NCI-H82 treated with DMSO at 0.1 percent for 48 hours (cell line): ENCODE results near the gene ZNF534.
A peak's percentile ranks its signal among the peaks of the same experiment; 100 is the strongest.
"Not testable (repeated sequence)": the region's sequence is repeated elsewhere in the genome, so short reads cannot be mapped to it uniquely, and the experiment has no call there.

Experiments used
- DNase-seq: peaks from one replicate; lab custom pipeline; 2025; ENCODE audit not compliant: unreplicated experiment; lab: John Stamatoyannopoulos, UW

Gene ZNF534

DNA sequence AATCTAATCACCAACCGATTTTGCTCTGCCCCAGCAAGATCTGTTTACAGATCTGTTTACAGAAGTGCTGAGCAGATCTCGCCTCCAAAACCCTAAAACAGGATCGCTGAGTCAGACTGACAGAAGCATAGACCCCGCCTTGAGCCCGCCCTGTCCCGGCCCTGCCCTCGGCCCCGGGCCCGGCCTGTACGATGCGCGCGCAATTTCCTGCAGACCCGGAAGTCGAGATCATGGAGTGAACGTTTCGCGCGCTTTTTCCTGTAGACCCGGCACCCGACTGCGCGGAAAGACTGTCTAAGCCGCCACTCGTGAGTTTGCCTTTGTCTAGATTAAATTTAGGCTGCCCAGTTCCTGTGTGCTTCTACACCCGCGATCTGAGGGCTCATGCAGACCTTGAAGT lies at the start of gene ZNF534:
ZNF534 (plus strand) TSS at position 212 of the 400 bp plus-strand sequence. CDS start 2,327 bp downstream, outside the sequence.
- no peak for DNase-seq

GRCh38 chr19:52391135-52391534 lies 37.8 kb upstream of the ZNF534 start:
- DNase-seq: no peak

DNA sequence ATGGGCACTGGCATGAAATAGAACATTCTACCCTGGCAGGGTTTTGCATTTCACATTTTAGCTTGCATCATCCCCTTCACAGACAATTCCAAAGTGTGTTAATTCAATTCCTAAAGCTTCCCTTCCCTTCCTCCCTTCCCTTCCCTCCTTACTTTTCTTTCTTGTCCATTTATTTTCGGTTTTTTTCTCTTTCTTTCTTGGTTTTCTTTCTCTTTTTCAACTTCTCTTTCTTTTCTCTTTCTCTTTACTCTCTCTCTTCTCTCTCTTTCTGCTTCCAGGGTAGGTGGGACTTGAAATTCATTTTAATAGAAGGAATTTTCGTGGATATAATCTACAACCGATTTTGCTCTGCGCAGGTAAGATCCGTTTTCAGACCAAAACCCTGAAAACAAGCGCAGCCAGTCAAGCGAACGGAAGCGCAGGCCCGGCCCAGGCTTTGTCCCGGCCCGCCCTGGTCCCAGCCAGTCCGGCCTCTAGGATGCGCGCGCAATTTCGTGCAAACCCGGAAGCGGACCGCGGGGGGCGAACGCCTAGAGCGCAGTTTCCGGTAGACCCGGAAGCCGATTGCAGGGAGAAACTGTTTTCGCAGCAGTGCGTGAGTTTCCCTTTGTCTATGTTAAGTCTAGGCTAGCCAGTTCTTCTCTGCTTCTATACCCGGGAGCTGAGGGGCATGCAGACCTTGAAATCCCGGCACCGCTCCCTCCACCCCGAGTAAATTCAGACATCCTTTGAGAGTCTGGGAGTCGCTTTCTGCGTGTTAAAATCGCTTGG lies 31.5 kb upstream of the ZNF534 start, which contains the start of gene ZNF528:
ZNF528 (plus strand) TSS at position 540 of the 771 bp plus-strand sequence. CDS start 4,165 bp downstream, outside the sequence.
- DNase-seq: peak; percentile 34

DNA sequence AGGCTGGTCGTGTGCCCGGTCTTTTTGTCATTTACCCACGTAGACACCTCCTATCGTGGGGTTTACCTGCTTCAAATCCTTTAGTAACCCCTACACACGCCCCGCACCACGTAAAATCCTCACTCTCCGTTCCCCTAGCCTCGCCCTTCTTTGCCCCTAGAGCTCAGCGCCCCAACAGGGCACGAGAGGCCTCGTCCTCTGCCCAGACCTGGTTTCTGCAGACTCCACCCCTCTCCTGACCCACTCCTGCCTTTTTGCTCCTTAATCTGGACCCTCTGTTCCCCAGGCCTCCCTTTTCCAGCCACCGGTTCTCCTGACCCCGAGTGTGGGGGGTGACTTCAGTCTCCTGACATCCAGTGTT lies 30.9 kb upstream of the ZNF534 start:
- no peak for DNase-seq

DNA sequence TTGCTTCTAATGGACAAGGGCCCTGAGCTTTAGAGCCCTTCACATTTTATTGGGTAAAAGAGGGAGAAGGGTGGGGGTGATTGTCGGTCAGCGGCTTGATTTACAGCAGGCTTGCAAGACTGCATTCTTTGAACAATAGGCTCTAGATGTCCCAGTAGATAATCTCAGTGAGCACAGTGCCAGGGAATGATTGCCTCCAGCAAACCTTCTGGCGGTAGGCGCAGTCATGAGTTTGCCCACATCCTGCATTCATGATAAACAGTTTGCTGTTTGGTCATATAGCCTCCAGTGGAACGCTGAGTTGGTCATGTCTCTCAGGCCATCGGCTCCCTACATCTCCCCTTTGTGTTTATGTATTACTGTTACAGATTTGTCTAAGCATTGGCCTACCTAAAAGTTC lies 18.7 kb upstream of the ZNF534 start:
- DNase-seq: no peak

GRCh38 chr19:52415711-52416110 lies 13.2 kb upstream of the ZNF534 start:
- no peak for DNase-seq

DNA sequence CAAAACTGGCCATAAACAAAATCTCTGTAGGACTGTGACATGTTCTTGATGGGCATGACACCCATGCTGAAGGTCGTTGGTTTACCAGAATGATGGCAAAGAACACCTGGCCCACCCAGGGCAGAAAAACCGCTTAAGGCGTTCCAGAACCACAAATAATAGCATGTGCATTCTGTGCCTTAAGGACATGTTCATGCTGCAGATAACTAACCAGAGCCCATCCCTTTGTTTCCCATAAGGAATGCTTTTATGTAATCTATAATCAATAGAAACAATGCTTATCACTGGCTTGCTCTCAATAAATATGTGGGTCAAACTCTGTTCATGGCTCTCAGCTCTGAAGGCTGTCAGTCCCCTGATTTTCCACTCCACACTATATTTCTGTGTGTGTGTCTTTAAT lies 13.2 kb downstream of the ZNF534 start:
- DNase-seq: no peak

DNA sequence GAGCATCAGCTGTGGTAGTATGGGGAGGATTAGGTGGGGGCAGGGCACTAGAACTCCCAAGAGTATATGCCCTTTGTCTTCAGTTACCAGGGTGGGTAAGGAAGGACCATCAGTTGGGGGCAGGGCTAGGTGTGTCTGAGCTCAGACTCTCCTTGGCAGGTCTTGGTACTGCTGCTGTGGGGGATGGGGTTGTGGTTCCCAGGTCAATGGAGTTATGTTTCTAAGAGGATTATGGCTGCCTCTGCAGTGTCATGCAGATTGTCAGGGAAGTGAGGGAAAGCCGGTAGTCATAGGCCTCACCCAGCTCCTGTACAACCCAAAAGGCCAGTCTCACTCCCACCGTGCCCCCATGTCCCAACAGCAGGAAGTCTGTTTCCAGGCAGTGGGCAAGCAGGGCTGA lies 15.6 kb downstream of the ZNF534 start:
- no peak for DNase-seq

GRCh38 chr19:52451241-52451640 lies 22.3 kb downstream of the ZNF534 start:
- DNase-seq: no peak

DNA sequence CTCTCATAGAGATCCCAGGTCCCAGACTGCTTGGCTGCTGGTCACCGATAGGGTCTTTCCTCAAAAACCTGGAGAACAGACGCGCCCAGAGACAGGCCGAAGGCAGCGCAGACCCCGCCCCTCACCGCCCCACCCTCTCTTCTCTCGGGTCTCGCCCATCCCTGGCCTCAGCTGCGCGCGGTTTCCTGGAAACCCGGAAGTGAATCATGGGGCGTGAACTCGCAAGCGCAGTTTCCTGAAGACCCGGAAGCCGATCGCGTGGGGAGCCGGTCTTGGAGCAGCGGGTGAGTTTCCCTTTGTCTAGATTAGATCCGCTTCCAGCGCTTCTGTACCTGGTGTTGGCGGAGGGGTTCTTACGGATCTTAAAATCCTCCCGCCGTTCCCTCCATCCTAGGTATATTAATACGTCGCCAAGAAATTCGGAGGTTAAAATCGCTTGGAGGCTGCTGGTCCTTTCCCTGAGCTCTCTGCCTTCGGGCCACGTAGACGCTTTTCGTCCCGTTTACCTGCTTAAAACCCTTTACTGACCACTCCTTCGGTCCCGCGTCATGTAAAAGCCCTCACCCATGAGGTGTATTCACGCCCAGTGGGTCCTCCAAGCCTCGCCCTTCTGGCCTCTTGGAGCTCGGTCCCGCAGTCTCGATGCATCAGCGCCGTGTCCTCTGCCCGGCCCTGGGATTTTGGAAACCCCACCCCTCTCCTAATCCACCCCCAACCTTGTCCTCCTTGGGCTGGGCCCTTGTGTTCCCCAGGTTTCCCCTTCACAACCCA lies 24.6 kb downstream of the ZNF534 start, which contains the start of gene ZNF578:
ZNF578 (plus strand) TSS at position 230 of the 771 bp plus-strand sequence. CDS start 48,293 bp downstream, outside the sequence.
- peak; percentile 14 for DNase-seq

DNA sequence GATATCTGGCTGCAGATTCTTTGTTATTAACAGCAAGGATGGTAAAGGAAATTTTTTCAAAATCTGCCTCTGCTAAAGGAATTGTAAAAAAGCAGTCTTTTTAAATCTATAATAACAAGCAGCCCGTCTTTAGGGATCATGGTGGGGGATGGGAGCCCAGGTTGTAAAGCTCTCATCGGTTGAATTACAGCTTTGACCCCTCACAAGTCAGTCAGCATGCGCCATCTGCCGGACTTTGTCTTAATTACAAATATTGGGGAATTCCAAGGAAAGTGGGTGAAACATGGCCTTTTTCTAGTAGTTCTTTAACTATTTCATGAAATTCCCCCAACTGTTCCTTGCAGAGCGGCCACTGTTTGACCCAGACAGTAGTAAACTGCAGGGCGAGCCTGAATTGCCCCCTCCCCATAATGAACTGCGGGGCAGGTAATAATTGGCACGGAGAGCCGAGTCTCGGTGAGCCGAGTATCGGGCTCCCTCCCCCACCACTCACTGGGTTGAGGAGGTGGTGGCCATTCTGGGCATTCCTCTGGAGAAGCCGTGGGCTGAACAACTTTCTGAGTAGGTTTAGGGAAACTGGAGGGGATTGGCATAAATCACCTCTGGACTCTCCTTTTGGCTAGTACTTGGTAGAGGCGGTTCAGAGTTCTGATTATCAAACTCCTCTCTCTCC lies 36.0 kb downstream of the ZNF534 start:
- DNase-seq: peak; percentile 15

DNA sequence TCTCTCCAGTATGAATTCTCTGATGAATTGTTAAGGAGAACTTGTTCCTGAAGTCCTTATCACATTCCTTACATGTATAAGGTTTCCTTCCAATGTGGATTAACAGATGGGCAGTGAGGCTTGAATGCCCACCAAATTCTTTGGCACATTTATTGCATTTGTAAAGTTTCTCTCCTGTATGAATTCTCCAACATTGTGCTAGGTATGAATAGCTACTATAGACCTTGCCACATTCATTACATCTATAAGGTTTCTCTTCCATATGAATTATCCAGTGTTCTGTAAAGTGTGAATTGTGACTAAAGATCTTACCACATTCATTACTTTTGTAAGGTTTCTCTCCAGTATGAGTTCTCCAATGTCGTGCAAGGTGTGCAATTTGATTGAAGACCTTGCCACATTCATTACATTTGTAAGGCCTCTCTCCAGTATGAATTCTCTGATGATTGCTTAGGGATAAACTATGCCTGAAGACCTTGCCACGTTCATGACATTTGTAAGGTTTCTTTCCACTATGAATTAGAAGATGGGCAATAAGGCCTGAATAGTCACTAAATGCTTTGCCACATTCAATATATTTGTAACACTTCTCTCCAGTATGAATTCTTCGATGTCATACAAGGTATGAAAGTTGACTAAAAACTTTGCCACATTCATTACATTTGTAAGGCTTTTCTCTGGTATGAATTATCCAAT lies 44.9 kb downstream of the ZNF534 start:
- DNase-seq: no peak

- DNase-seq: no peak
These were observed 45.6 kb downstream of the ZNF534 start for GRCh38 chr19:52474351-52475127.

- not testable (repeated sequence) for DNase-seq
These were observed 55.3 kb downstream of the ZNF534 start for GRCh38 chr19:52484111-52484743.

DNA sequence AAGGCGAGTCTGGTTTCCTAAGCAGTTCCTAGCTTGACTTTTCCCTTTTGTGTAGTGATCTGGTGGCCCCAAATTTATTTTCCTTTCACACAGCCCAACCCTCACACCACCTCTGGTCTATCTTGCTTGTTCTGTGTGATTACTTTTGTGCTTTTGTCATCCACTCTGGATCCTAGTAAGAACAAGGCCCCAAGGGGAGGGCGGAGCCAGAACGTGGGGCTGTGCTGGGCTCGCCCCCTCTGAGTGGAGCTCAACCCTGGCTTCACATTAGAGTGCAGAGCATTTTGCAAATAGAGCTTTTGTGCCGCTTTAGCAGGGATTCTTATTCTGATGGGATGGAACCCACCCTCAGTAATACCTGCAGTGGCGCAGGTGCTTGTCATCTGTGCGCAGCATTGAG lies 56.1 kb downstream of the ZNF534 start:
- DNase-seq: not testable (repeated sequence)

DNA sequence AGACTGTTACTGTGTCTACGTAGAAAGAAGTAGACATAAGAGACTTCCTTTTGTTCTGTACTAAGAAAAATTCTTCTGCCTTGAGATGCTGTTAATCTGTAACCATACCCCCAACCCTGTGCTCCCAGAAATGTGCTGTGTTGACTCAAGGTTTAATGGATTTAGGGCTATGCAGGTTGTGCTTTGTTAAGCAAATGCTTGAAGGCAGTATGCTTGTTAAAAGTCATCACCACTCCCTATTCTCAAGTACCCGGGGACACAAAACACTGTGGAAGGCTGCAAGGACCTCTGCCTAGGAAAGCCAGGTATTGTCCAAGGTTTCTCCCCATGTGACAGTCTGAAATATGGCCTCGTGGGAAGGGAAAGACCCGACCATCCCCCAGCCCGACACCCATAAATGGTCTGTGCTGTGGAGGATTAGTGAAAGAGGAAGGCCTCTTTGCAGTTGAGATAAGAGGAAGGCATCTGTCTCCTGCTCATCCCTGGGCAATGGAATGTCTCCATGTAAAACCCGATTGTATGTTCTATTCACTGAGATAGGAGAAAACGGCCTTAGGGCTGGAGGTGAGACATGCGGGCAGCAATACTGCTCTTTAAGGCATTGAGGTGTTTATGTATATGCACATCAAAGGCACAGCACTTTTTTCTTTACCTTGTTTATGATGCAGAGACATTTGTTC lies 56.8 kb downstream of the ZNF534 start:
- not testable (repeated sequence) for DNase-seq

GRCh38 chr19:52492201-52492993 lies 63.4 kb downstream of the ZNF534 start:
- no peak for DNase-seq

- DNase-seq: no peak
These were observed 64.1 kb downstream of the ZNF534 start for GRCh38 chr19:52492994-52493470.
